Heart right ventricle (tissue), 16 donors: Measurements from ENCODE around the gene MDN1. TPM values are rescaled to one million over a fixed set of nuclear protein-coding genes. Genes with fewer than 3 reads are reported as not detected.
"Not testable (repeated sequence)": the region's sequence is repeated elsewhere in the genome, so short reads cannot be mapped to it uniquely, and the experiment has no call there.

Experiments
- ATAC-seq, 8 donors: fragments of 200-7000 bp; cut with Tn5 transposase; one replicate each; pipeline ENCODE4 v1.9.1; 2020; ENCODE audit warnings: mild to moderate bottlenecking in 8 of 8, moderate library complexity in 8 of 8, moderate number of reproducible peaks in 1 of 8
- DNase-seq, 2 donors: peaks; one replicate each; pipeline ENCODE4 v3.0.0-alpha.2; 2020
- H3K27ac ChIP-seq, 10 donors: fragments of 200-600 bp; sonication (generic) in 2 of 10; one replicate each; pipeline versions ENCODE4 v1.5.0 to v1.8.0; 2020 to 2022; ENCODE audit warnings: mild to moderate bottlenecking in 3 of 10
- H3K27me3 ChIP-seq, 7 donors: fragments of 200-600 bp; one replicate each; pipeline ENCODE4 v1.8.0; 2021 to 2022; ENCODE audit warnings: mild to moderate bottlenecking in 2 of 7
- H3K36me3 ChIP-seq, 9 donors: fragments of 200-600 bp; sonication (generic) in 1 of 9; one replicate each; pipeline versions ENCODE4 v1.5.0 to v1.8.0; 2020 to 2022; ENCODE audit warnings: mild to moderate bottlenecking in 2 of 9
- H3K4me1 ChIP-seq, 9 donors: fragments of 200-600 bp; sonication (generic) in 1 of 9; one replicate each; pipeline versions ENCODE4 v1.5.0 to v1.8.0; 2020 to 2022; ENCODE audit warnings: mild to moderate bottlenecking in 4 of 9
- H3K4me3 ChIP-seq, 10 donors: fragments of 200-600 bp; sonication (generic) in 2 of 10; one replicate each; pipeline versions ENCODE4 v1.5.0 to v1.8.0; 2020 to 2022; ENCODE audit warnings: mild to moderate bottlenecking in 7 of 10, moderate library complexity in 2 of 10
- H3K9me3 ChIP-seq, 11 donors: fragments of 200-600 bp in 10 of 11; sonication (generic) in 2 of 11; one replicate each; pipeline versions ENCODE4 v1.5.0 to v1.8.0; 2013 to 2022; ENCODE audit warnings: mild to moderate bottlenecking in 2 of 11, control low read depth in 1 of 11, moderate library complexity in 1 of 11
- CTCF ChIP-seq, 9 donors: fragments of 200-600 bp; sonication (generic) in 2 of 9; IDR thresholded peaks; one replicate each; pipeline versions ENCODE4 v1.5.0 to v1.8.0; 2021 to 2022; ENCODE audit warnings: antibody characterized with exemption in 9 of 9, mild to moderate bottlenecking in 5 of 9, moderate library complexity in 1 of 9
- WGBS, 2 donors: extraction: QIAGEN DNeasy Blood & Tissue Kit; methylation state at CpG; one replicate each; pipeline ENCODE4 v1.1.7; 2013; ENCODE audit warnings: inconsistent platforms in 1 of 2; 5-methylcytosine and 5-hydroxymethylcytosine counted together
- intact Hi-C, 10 donors: fragments of 100-400 bp; cut with DNase I; formaldehyde crosslinking; loops; one replicate each; pipeline versions ENCODE4 v1.11.1 to v1.14.2; 2022
- polyA plus RNA-seq, 2 donors: library from polyadenylated mRNA; stranded (reverse); fragments of 200-250 nt; gene quantifications; one replicate each; pipeline ENCODE4 v1.2.3, GENCODE V29; 2013
- total RNA-seq, 10 donors: library from RNA; stranded (reverse); fragmentation: NEBNext Ultra II Directional in 3 of 10; extraction: Animal tissue kit (Norgen Biotek cat#: 25700) in 3 of 10; gene quantifications; one replicate each; pipeline versions ENCODE4 v1.2.1 to v1.2.4, GENCODE V29; 2021 to 2023
- donor health status: Arrhythmogenic right ventricular cardiomyopathy.
- donor health status: ischemic (EF 13 %, LVEDD 7.1; RV severe dilation, severe dysfunction).
- donor health status: healthy with polysubstance abuse.
- donor health status: DM: no; HTN: yes; CAD: no.
- donor health status: DM: no; HTN: no; CAD: no.
- donor health status: ischemic (EF 25% LVEDD 6.9; RV normal size, moderate dysfunction).
- donor health status: ischemic (EF 25% LVEDD 5.7; RV mildly dilated, moderate dysfunction).
- donor health status: healthy.
- donor health status: DM: yes; HTN: yes; CAD: no.
- donor health status: Ischemic cardiomyopathy.
- donor health status: ischemic (EF 35%, LVEDD 5.7; RV mildly dilated, moderate dysfunction).
- donor health status: nonischemic (EF 11% LVEDD 7.7; RV severe dilation, severe dysfunction).
- donor health status: DM: yes; HTN: yes; CAD: no.
- donor health status: PGD.
- donor health status: ischemic (EF 29% LVEDD 5.4; RV normal size, mild dysfunction).
- donor health status: nonischemic (EF 23%, LVEDD 6.1; RV moderate dilation, normal function).

MDN1 gene
- total and polyA plus RNA-seq, 12 donors, result 8.6 to 41.2 (median 27.5) TPM

- no peak overlapping the region for H3K27ac ChIP-seq
- TF ChIP-seq CTCF (IDR thresholded peaks at IDR 0.05), result no peak
- no peaks in the 10 kb centered on the region for H3K27me3 ChIP-seq
- H3K36me3 ChIP-seq, result peaks cover 0 to 100% (median 71%) of the 10 kb centered on the region in 9 donors
- DNase-seq, result no peak
- intact Hi-C loops, result no loop called here
- 99% methylated on average over 6 of the region's 6 CpGs for WGBS, 2 donors
- no peak for ATAC-seq
- H3K9me3 ChIP-seq, result peaks cover 0 to 13% (median 4%) of the 10 kb centered on the region in 11 donors
- H3K4me1 ChIP-seq, result no peaks in the 10 kb centered on the region
- no peak overlapping the region for H3K4me3 ChIP-seq
Observed at GRCh38 chr6:89784838-89785237, 34.8 kb downstream of the MDN1 start.

- Histone ChIP-seq H3K36me3 (peaks cover 0 to 96% (median 58%) of the 10 kb centered on the region in 9 donors), H3K9me3 (peaks cover 0 to 13% (median 4%) of the 10 kb centered on the region in 11 donors)
- WGBS, 2 donors, result 91 to 95% methylated on average over 7 of the region's 7 CpGs
- DNase-seq, H3K4me3 ChIP-seq, intact Hi-C loops, H3K27me3 ChIP-seq, H3K27ac ChIP-seq, H3K4me1 ChIP-seq, ATAC-seq: not testable (repeated sequence)
Observed at GRCh38 chr6:89783293-89783692, 36.3 kb downstream of the MDN1 start.

- intact Hi-C loops, result no loop called here
- DNase-seq, result no peak
- no peak for ATAC-seq
- 88 to 93% methylated on average over 1 of the region's 1 CpG for WGBS, 2 donors
- Histone ChIP-seq H3K9me3 (peaks cover 0 to 13% (median 4%) of the 10 kb centered on the region in 11 donors), H3K4me3 (no peak overlapping the region), H3K4me1 (no peaks in the 10 kb centered on the region), H3K27me3 (no peaks in the 10 kb centered on the region), H3K36me3 (peaks cover 0 to 91% (median 48%) of the 10 kb centered on the region in 9 donors), H3K27ac (no peak overlapping the region)
- no peak for TF ChIP-seq CTCF (IDR thresholded peaks at IDR 0.05)
Observed at GRCh38 chr6:89782222-89782621, 37.4 kb downstream of the MDN1 start.

DNA sequence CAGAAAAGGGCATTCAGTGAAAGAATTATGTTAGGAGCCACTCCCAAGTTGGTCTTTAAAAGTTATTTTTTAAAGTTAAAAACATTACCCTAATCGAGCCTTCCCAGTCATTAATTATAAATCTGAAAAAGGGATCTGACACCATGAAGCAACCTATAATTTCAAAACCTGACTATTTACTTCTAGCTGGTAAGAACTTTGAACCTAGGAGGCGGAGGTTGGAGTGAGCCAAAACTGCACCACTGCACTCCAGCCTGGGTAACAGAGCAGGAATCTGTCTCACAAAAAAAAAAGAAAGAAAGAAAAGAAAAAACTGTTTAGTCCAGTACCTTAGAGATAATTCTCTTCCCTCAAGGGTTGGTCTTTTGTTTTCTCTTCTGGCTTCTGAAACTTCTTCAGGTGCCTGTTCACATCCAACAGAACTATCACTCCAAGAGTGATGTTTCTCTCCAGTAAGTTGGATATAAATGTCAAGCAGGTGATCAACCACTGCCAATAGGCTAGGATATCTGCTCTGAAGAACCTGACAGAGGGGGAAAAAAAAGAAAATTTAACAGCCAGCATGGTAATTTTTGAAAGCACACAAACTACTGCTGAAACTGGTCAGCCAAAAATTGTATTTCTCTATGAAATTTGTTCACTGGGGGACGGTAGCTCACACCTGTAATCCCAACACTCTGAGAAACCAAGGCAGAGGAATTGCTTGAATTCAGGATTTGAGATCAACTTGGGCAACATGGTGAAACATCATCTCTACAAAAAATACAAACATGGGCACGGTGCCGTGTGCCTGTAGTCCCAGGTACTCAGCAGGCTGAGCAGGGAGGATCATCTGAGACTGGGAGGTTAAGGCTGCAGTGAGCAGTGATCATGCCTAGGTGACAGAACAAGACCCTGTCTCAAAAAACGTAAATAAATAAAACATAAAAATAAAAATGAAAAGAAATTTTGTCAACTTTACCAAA lies 38.2 kb downstream of the MDN1 start:
- peaks cover 0 to 13% (median 4%) of the 10 kb centered on the region in 11 donors for H3K9me3 ChIP-seq
- ATAC-seq (no peak), DNase-seq (no peak)
- no peak overlapping the region for H3K4me3 ChIP-seq
- H3K4me1 ChIP-seq, result no peaks in the 10 kb centered on the region
- H3K27ac ChIP-seq, result no peak overlapping the region
- intact Hi-C loops, result no loop called here
- no peak for TF ChIP-seq CTCF (IDR thresholded peaks at IDR 0.05)
- no peaks in the 10 kb centered on the region for H3K27me3 ChIP-seq
- peaks cover 0 to 88% (median 51%) of the 10 kb centered on the region in 9 donors for H3K36me3 ChIP-seq
- WGBS, 2 donors, result 95 to 98% methylated on average over 6 of the region's 6 CpGs

- no peaks in the 10 kb centered on the region for H3K27me3 ChIP-seq
- no peaks in the 10 kb centered on the region for H3K9me3 ChIP-seq
- WGBS, 2 donors, result 95 to 99% methylated on average over 2 of the region's 2 CpGs
- no peak overlapping the region for H3K27ac ChIP-seq
- H3K4me1 ChIP-seq, result no peaks in the 10 kb centered on the region
- ATAC-seq, result no peak
- intact Hi-C loops, result no loop called here
- H3K36me3 ChIP-seq, result peaks cover 0 to 88% (median 27%) of the 10 kb centered on the region in 9 donors
- no peak for TF ChIP-seq CTCF (IDR thresholded peaks at IDR 0.05)
- DNase-seq, result no peak
- no peak overlapping the region for H3K4me3 ChIP-seq
Observed at GRCh38 chr6:89777455-89777854, 42.1 kb downstream of the MDN1 start.
